BLaER1 (cell line): ENCODE measurements around the gene PIK3CD.

ENCODE experiments used
- H3K27ac ChIP-seq: shearing (Covaris generic); formaldehyde crosslinking; 2 replicates; pipeline ENCODE4 v1.8.1; 2022
- H3K27me3 ChIP-seq: shearing (Covaris generic); formaldehyde crosslinking; 2 replicates; pipeline ENCODE4 v1.8.1; 2022
- H3K36me3 ChIP-seq: shearing (Covaris generic); formaldehyde crosslinking; 2 replicates; pipeline ENCODE4 v1.8.1; 2022
- H3K4me1 ChIP-seq: shearing (Covaris generic); formaldehyde crosslinking; 2 replicates; pipeline ENCODE4 v1.8.1; 2022
- H3K4me2 ChIP-seq: shearing (Covaris generic); formaldehyde crosslinking; 2 replicates; pipeline ENCODE4 v1.8.1; 2022
- H3K4me3 ChIP-seq: shearing (Covaris generic); formaldehyde crosslinking; 2 replicates; pipeline ENCODE4 v1.8.1; 2022
- H3K9ac ChIP-seq: shearing (Covaris generic); formaldehyde crosslinking; 2 replicates; pipeline ENCODE4 v1.8.1; 2022
- H3K9me3 ChIP-seq: shearing (Covaris generic); formaldehyde crosslinking; 2 replicates; pipeline ENCODE4 v1.8.1; 2022
- H4K20me1 ChIP-seq: shearing (Covaris generic); formaldehyde crosslinking; 2 replicates; pipeline ENCODE4 v1.8.1; 2022
- Cebpa-rat ChIP-seq: shearing (Covaris generic); IDR thresholded peaks from 2 replicates; pipeline ENCODE4 v1.8.1; 2022

PIK3CD gene

DNA sequence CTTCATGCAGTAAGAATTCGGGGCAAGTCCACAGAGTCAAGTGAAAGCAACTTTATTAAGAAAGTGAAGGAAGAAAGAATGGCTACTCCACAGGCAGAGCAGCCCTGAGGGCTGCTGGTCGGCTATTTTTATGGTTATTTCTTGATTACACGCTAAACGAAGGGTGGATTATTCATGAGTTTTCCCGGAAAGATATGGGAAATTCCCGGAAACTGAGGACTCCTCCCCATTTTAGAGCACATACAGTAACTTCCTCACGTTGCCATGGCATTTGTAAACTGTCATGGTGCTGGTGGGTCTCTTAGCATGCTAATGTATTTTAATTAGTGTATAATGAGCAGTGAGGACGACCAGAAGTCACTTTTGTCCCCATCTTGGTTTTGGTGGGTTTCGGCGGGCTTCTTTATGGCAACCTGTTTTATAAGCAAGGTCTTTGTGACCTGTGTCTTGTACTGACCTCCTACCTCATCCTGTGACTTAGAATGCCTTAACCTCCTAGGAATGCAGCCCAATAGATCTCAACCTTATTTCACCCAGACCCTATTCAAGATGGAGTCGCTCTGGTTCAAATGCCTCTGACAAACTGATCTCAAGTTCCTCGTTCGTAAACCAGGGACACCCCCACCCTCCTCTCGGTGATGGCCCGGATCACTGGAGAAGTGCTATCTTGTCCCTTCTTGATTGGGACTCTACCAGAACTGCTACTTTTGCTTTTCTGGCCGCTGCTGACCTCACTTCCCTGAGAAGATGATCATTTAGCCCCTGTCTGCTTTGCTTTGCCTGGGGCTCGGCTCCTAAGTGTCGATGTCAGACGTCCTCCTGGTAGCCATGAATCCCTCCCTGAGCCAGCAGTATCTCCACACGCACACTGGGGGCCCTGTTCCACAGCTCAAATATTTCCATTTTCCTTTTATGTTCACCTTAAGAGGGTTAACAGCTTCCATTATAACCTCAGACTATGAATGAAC, 123.5 kb downstream of the PIK3CD start:
- H3K4me2 ChIP-seq: no peak overlapping the region
- H3K4me1 ChIP-seq: no peaks in the 10 kb centered on the region; the same call in 1 of the 2 replicates
- H3K27ac ChIP-seq: no peak overlapping the region
- peaks cover 90% of the 10 kb centered on the region for H4K20me1 ChIP-seq
- no peaks in the 10 kb centered on the region for H3K27me3 ChIP-seq
- no peaks in the 10 kb centered on the region for H3K9me3 ChIP-seq
- H3K36me3 ChIP-seq: peaks cover 58% of the 10 kb centered on the region
- no peak overlapping the region for H3K9ac ChIP-seq
- H3K4me3 ChIP-seq: no peak overlapping the region
- TF ChIP-seq Cebpa-rat: no peak

GRCh38 chr1:9776685-9777084, 125.2 kb downstream of the PIK3CD start:
- TF ChIP-seq Cebpa-rat: no peak
- Histone ChIP-seq H3K4me2 (no peak overlapping the region), H3K36me3 (peaks cover 46% of the 10 kb centered on the region)

More at GRCh38 chr1:9776685-9777084, 125.2 kb downstream of the PIK3CD start:
- Histone ChIP-seq H3K9me3 (no peaks in the 10 kb centered on the region), H3K9ac (no peak overlapping the region), H3K27me3 (no peaks in the 10 kb centered on the region), H3K4me3 (no peak overlapping the region), H4K20me1 (peaks cover 97% of the 10 kb centered on the region), H3K4me1 (peaks cover 6% of the 10 kb centered on the region), H3K27ac (no peak overlapping the region)
